Measurements from ENCODE around the gene DCLRE1A. TPM values are rescaled to one million over a fixed set of nuclear protein-coding genes. Genes with fewer than 3 reads are reported as not detected.

Gene DCLRE1A
- total RNA-seq, 4 donors from 2014 or later: 2.2 to 3.9 (median 3.6) TPM

DNA sequence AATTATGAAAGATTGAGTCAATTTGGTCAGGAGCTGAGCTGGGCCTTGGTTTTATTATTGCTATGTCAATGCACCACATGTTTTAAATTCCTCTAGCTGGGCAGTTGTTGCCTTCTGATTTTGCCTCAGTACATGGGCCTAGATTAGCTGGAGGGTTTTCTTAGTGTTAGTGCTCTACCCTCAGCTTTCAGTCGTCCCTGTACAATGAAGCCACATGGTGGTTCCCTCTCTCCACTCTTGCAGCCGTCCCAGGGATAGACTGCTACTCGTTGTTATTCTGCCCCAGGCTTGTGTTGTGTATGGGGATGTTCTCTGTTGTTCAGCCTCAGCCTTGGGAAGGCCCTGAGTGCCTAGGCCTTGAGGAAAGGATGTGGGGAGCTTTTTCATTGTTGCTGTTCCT, 37.6 kb upstream of the DCLRE1A start:
- TF ChIP-seq, protein P1, sequence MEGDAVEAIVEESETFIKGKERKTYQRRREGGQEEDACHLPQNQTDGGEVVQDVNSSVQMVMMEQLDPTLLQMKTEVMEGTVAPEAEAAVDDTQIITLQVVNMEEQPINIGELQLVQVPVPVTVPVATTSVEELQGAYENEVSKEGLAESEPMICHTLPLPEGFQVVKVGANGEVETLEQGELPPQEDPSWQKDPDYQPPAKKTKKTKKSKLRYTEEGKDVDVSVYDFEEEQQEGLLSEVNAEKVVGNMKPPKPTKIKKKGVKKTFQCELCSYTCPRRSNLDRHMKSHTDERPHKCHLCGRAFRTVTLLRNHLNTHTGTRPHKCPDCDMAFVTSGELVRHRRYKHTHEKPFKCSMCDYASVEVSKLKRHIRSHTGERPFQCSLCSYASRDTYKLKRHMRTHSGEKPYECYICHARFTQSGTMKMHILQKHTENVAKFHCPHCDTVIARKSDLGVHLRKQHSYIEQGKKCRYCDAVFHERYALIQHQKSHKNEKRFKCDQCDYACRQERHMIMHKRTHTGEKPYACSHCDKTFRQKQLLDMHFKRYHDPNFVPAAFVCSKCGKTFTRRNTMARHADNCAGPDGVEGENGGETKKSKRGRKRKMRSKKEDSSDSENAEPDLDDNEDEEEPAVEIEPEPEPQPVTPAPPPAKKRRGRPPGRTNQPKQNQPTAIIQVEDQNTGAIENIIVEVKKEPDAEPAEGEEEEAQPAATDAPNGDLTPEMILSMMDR (IDR thresholded peaks at IDR 0.05): no peak
- DNase-seq (ENCODE audit: low spot score) (no peak), ATAC-seq (ENCODE audit: low FRiP score) (no peak)

DNA sequence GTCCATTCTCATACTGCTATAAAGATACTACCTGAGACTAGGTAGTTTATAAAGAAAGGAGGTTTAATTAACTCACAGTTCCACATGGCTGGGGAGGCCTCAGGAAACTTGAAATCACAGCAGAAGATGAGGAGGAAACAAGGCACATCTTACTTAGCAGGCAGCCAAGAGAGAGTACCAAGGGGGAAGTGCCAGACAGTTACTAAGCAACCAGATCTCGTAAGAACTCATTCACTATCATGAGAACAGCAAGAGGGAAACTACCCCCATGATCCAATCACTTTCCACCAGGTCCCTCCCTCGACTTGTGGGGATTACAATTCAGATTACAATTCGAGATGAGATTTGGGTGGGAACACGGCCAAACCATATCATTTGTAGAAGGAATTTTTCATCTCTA, 36.9 kb upstream of the DCLRE1A start:
- no peak for ATAC-seq (ENCODE audit: low FRiP score)
- DNase-seq (ENCODE audit: low spot score): no peak
- TF ChIP-seq, protein P1 (IDR thresholded peaks at IDR 0.05): no peak

DNA sequence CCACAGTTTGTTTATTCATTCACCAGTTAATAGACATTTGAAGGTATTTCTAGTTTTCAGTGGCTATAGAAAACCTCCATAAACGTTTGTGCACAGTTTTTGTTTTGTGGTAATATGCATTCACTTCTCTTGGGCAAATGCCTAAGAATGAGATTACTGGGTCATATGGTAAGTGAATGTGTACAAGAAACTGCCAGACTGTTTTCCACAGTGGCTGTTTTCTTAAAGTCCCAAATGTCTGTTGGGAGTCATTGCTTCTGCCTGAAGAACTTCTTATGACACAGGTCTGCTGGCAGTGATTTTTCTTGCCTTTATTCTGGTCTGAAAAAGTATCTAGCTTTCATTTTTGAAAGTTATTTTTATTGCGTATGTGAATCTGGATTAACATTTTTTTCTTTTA, 36.0 kb upstream of the DCLRE1A start:
- TF ChIP-seq, protein P1 (IDR thresholded peaks at IDR 0.05): no peak
- no peak for DNase-seq (ENCODE audit: low spot score)
- ATAC-seq (ENCODE audit: low FRiP score): no peak

DNA sequence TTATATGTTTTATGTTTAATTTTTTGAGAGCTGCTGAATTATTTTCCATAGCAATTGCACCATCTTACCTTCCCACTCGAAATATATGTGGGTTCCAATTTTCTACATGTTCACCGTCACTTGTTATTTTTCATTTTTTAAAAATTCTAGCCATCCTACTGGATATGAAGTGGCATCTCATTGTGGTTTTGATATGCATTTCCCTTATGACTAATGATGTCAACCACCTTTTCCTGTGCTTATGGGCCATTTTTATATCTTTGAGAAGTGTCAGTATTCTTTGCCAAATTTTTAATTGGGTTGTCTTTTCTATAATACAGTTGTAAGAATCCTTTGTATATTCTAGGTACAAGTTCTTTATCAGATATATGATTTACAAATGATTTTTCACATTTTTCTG, 28.4 kb upstream of the DCLRE1A start:
- no peak for ATAC-seq (ENCODE audit: low FRiP score)
- TF ChIP-seq, protein P1 (IDR thresholded peaks at IDR 0.05): no peak
- DNase-seq (ENCODE audit: low spot score): no peak

DNA sequence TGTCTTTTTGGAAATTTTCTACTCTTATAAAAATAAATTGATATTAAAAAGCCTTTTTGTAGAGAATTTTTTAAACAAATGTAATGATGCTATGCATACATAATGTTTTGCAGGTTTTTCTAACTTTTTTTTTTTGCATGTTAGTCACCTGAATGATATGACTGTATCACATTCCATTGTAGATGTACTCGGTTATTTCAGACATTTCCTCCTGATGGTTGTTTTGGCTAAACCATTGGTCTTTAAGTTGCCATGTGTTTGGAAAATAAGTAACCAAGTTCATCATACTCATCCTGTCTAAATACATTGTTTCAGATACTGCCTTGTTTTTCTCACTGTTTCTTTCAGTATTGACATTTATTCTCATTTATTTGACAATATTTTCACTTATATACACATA, 26.4 kb upstream of the DCLRE1A start:
- TF ChIP-seq, protein P1 (IDR thresholded peaks at IDR 0.05): no peak

DNA sequence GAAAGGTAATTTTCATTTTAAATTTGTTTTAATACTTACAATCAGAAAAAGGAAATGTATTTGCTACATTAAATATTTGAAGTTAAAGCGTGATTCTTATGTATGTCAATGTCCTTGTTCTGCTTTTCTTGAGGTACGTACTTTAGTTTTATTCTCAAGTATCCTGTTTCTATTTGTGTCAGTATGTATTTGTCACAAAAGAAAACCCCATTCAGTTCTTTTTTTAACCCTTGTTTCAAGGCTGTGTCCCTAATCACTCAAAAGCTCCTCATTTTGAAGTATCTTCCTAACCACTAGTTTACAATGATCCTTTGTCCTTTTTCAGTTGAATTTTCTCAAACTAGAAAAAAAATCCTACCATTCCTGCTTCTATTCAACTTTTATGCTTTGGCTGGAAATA, 25.8 kb upstream of the DCLRE1A start:
- TF ChIP-seq, protein P1 (IDR thresholded peaks at IDR 0.05): no peak
- ATAC-seq (ENCODE audit: low FRiP score): no peak
- DNase-seq (ENCODE audit: low spot score): no peak

More for the DNA sequence above, 26.4 kb upstream of the DCLRE1A start:
- no peak for ATAC-seq (ENCODE audit: low FRiP score)
- no peak for DNase-seq (ENCODE audit: low spot score)

DNA sequence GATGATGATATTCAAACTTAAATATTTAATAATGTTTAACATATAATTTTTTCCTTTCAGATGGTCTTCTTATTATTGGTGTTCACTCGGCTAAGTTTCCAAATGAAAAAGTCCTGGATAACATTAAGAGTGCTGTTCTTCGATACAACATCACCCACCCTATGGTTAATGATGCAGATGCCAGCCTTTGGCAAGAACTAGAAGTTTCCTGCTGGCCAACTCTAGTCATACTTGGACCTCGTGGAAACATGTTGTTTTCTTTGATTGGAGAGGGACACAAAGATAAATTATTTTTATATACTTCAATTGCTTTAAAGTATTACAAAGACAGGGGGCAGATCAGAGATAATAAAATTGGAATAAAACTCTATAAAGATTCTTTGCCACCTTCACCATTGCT, 22.6 kb upstream of the DCLRE1A start:
- TF ChIP-seq, protein P1 (IDR thresholded peaks at IDR 0.05): no peak
- no peak for DNase-seq (ENCODE audit: low spot score)
- ATAC-seq (ENCODE audit: low FRiP score): no peak

Measured in omental fat pad (tissue), 4 donors.